ENCODE data around the gene STYXL1. TPM values are rescaled to one million over a fixed set of nuclear protein-coding genes. Genes with fewer than 3 reads are reported as not detected.
"Not testable (repeated sequence)": the region's sequence is repeated elsewhere in the genome, so short reads cannot be mapped to it uniquely, and the experiment has no call there.

The STYXL1 gene
- total and polyA plus RNA-seq, 4 donors: 36.6 to 45.8 (median 41.3) TPM

GRCh38 chr7:76054123-76055120, 6.6 kb upstream of the STYXL1 start:
- H3K4me3 ChIP-seq: no peak overlapping the region
- no peak for TF ChIP-seq CTCF (IDR thresholded peaks at IDR 0.05; ENCODE audit: control extremely low read depth, extremely low read depth)
- WGBS, 2 donors: 77 to 82% methylated on average over 18 of the region's 18 CpGs
- no peaks in the 10 kb centered on the region for H3K27me3 ChIP-seq (ENCODE audit: control insufficient read depth in 3 of 3, insufficient read depth in 3 of 3, low read length in 2 of 3)
- H3K4me1 ChIP-seq (ENCODE audit: control insufficient read depth in 5 of 5, insufficient read depth in 5 of 5, low read length in 5 of 5): peaks cover 0 to 2% (median under 1%) of the 10 kb centered on the region in 5 donors
- H3K27ac ChIP-seq (ENCODE audit: low read depth in 1 of 2, low read length in 1 of 2): no peak overlapping the region
- ATAC-seq (ENCODE audit: insufficient read depth, low FRiP score): no peak
- H3K36me3 ChIP-seq (ENCODE audit: control insufficient read depth in 4 of 4, insufficient read depth in 4 of 4, low read length in 4 of 4): peaks cover 2 to 39% (median 27%) of the 10 kb centered on the region in 4 donors
- no peak overlapping the region for H3K9ac ChIP-seq (ENCODE audit: insufficient read depth in 1 of 2, low read length in 2 of 2)
- H3K9me3 ChIP-seq (ENCODE audit: control insufficient read depth in 4 of 4, insufficient read depth in 3 of 4, low read length in 3 of 4): no peaks in the 10 kb centered on the region
- DNase-seq: no peak

- DNase-seq (no peak), ATAC-seq (ENCODE audit: insufficient read depth, low FRiP score) (no peak)
- Histone ChIP-seq H3K4me1 (ENCODE audit: control insufficient read depth in 5 of 5, insufficient read depth in 5 of 5, low read length in 5 of 5) (peaks cover 0 to 6% (median 6%) of the 10 kb centered on the region in 5 donors), H3K36me3 (ENCODE audit: control insufficient read depth in 4 of 4, insufficient read depth in 4 of 4, low read length in 4 of 4) (peaks cover 2 to 31% (median 21%) of the 10 kb centered on the region in 4 donors), H3K27ac (ENCODE audit: low read depth in 1 of 2, low read length in 1 of 2) (no peak overlapping the region), H3K9me3 (ENCODE audit: control insufficient read depth in 4 of 4, insufficient read depth in 3 of 4, low read length in 3 of 4) (no peaks in the 10 kb centered on the region), H3K27me3 (ENCODE audit: control insufficient read depth in 3 of 3, insufficient read depth in 3 of 3, low read length in 2 of 3) (no peaks in the 10 kb centered on the region), H3K4me3 (no peak overlapping the region), H3K9ac (ENCODE audit: insufficient read depth in 1 of 2, low read length in 2 of 2) (no peak overlapping the region)
- no peak for TF ChIP-seq CTCF (IDR thresholded peaks at IDR 0.05; ENCODE audit: control extremely low read depth, extremely low read depth)
- 80 to 86% methylated on average over 6 of the region's 6 CpGs for WGBS, 2 donors
Measured at GRCh38 chr7:76053461-76053860, 5.7 kb upstream of the STYXL1 start.

- DNase-seq; H3K27me3 ChIP-seq (ENCODE audit: control insufficient read depth in 3 of 3, insufficient read depth in 3 of 3, low read length in 2 of 3); ATAC-seq (ENCODE audit: insufficient read depth, low FRiP score); H3K4me1 ChIP-seq (ENCODE audit: control insufficient read depth in 5 of 5, insufficient read depth in 5 of 5, low read length in 5 of 5); H3K9me3 ChIP-seq (ENCODE audit: control insufficient read depth in 4 of 4, insufficient read depth in 3 of 4, low read length in 3 of 4); H3K27ac ChIP-seq (ENCODE audit: low read depth in 1 of 2, low read length in 1 of 2); H3K4me3 ChIP-seq; H3K9ac ChIP-seq (ENCODE audit: insufficient read depth in 1 of 2, low read length in 2 of 2): not testable (repeated sequence)
- peaks cover 2 to 25% (median 14%) of the 10 kb centered on the region in 4 donors for H3K36me3 ChIP-seq (ENCODE audit: control insufficient read depth in 4 of 4, insufficient read depth in 4 of 4, low read length in 4 of 4)
- WGBS, 2 donors: 95 to 97% methylated on average over 8 of the region's 8 CpGs
Measured at GRCh38 chr7:76052681-76053080, 4.9 kb upstream of the STYXL1 start.

- H3K4me3 ChIP-seq: no peak overlapping the region
- H3K4me1 ChIP-seq (ENCODE audit: control insufficient read depth in 5 of 5, insufficient read depth in 5 of 5, low read length in 5 of 5): peaks cover 0 to 8% (median 6%) of the 10 kb centered on the region in 5 donors
- no peak for TF ChIP-seq CTCF (IDR thresholded peaks at IDR 0.05; ENCODE audit: control extremely low read depth, extremely low read depth)
- peaks cover 2 to 17% (median 12%) of the 10 kb centered on the region in 4 donors for H3K36me3 ChIP-seq (ENCODE audit: control insufficient read depth in 4 of 4, insufficient read depth in 4 of 4, low read length in 4 of 4)
- no peak overlapping the region for H3K9ac ChIP-seq (ENCODE audit: insufficient read depth in 1 of 2, low read length in 2 of 2)
- no peaks in the 10 kb centered on the region for H3K27me3 ChIP-seq (ENCODE audit: control insufficient read depth in 3 of 3, insufficient read depth in 3 of 3, low read length in 2 of 3)
- WGBS, 2 donors: 91 to 92% methylated on average over 4 of the region's 4 CpGs
- H3K9me3 ChIP-seq (ENCODE audit: control insufficient read depth in 4 of 4, insufficient read depth in 3 of 4, low read length in 3 of 4): no peaks in the 10 kb centered on the region
- H3K27ac ChIP-seq (ENCODE audit: low read depth in 1 of 2, low read length in 1 of 2): no peak overlapping the region
- ATAC-seq (ENCODE audit: insufficient read depth, low FRiP score) (no peak), DNase-seq (no peak)
Measured at GRCh38 chr7:76051840-76052239, 4.0 kb upstream of the STYXL1 start.
